NCI-H446 treated with DMSO at 0.1 percent for 48 hours (cell line): Measurements from ENCODE around the gene TMEM258.

ENCODE experiments used
- DNase-seq: peaks from one replicate; lab custom pipeline; 2025; lab: John Stamatoyannopoulos, UW

Gene TMEM258

GRCh38 chr11:61775606-61776554, 16.5 kb downstream of the TMEM258 start:
- DNase-seq = no peak

- no peak for DNase-seq
These were observed 17.3 kb downstream of the TMEM258 start for GRCh38 chr11:61775106-61775505.

GRCh38 chr11:61774411-61774810, 18.0 kb downstream of the TMEM258 start:
- DNase-seq = no peak

- no peak for DNase-seq
These were observed 18.6 kb downstream of the TMEM258 start for GRCh38 chr11:61773809-61774208.

- no peak for DNase-seq
These were observed 19.0 kb downstream of the TMEM258 start for GRCh38 chr11:61773356-61773755.

GRCh38 chr11:61771985-61772455, 20.4 kb downstream of the TMEM258 start:
- DNase-seq = no peak

GRCh38 chr11:61771195-61771894, 21.1 kb downstream of the TMEM258 start:
- DNase-seq = no peak

GRCh38 chr11:61769946-61770683, 22.3 kb downstream of the TMEM258 start:
- DNase-seq = no peak

- no peak for DNase-seq
These were observed 23.1 kb downstream of the TMEM258 start for GRCh38 chr11:61769169-61769920.

- no peak for DNase-seq
These were observed 23.9 kb downstream of the TMEM258 start for GRCh38 chr11:61768376-61769076.

GRCh38 chr11:61766353-61766841, 26.0 kb downstream of the TMEM258 start:
- DNase-seq = no peak

- no peak for DNase-seq
These were observed 26.7 kb downstream of the TMEM258 start for GRCh38 chr11:61765550-61766253.

GRCh38 chr11:61764606-61765260, 27.7 kb downstream of the TMEM258 start:
- no peak for DNase-seq

GRCh38 chr11:61763930-61764605, 28.3 kb downstream of the TMEM258 start:
- DNase-seq = no peak

- no peak for DNase-seq
These were observed 29.6 kb downstream of the TMEM258 start for GRCh38 chr11:61762798-61763197.

- no peak for DNase-seq
These were observed 30.2 kb downstream of the TMEM258 start for GRCh38 chr11:61762223-61762615.

- no peak for DNase-seq
These were observed 30.8 kb downstream of the TMEM258 start for GRCh38 chr11:61761440-61762222.

- DNase-seq = no peak
These were observed 31.5 kb downstream of the TMEM258 start for GRCh38 chr11:61760946-61761345.
